KOPT-K1 (cell line): ENCODE results near the gene ISYNA1.

Experiments
- H3K27ac ChIP-seq: fragments of 200-600 bp; sonication (generic); 2 replicates; pipeline ENCODE4 v1.5.1; 2016; ENCODE audit warnings: antibody characterized with exemption, mild to moderate bottlenecking, low read depth, low read length; ENCODE audit not compliant: poor library complexity, severe bottlenecking
- H3K36me3 ChIP-seq: fragments of 200-600 bp; sonication (generic); 2 replicates; pipeline ENCODE4 v1.5.1; 2017; ENCODE audit warnings: antibody characterized with exemption, mild to moderate bottlenecking, low read length, moderate library complexity; ENCODE audit not compliant: insufficient read depth
- H3K9me3 ChIP-seq: fragments of 200-600 bp; sonication (generic); 2 replicates; pipeline ENCODE4 v1.5.1; 2017; ENCODE audit warnings: antibody characterized with exemption, low read length, mild to moderate bottlenecking; ENCODE audit not compliant: insufficient read depth, poor library complexity, severe bottlenecking

ISYNA1 gene

DNA sequence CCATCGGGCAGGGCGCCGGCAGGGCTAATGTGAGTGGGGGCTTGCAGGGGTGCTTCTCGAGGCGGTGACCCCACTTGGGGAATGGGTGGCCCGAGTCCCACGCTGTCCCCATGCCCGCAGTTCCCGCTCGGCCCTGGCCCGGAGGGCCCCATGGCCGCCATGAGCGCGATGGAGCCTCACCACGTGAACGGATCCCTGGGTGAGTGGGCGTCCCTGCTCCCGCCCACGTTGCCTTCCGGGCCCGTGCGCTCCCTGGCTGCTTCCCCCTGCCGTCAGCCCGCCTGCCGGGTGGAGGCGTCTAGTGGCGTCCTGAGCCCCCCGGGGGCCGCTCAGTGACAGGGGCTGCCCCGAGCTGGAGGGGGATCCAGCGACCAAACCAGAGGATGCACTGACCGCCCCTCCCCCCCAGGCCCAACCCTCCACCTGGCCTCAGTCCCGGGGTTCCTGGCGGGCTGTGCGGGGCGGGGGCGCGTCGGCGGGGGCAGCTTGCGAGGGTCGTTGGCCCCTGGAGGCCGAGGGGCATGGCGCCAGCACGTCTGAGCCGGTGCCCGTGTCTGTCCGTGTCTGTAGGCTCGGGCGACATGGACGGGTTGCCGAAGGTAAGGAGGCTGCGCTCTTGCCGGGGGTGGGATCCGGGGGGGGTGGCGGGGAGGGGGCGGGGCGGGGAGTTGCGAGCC is 4.8 kb downstream of the ISYNA1 start:
- H3K9me3 ChIP-seq, result no peaks in the 10 kb centered on the region
- H3K27ac ChIP-seq, result no peak overlapping the region
- peaks cover 49% of the 10 kb centered on the region for H3K36me3 ChIP-seq

DNA sequence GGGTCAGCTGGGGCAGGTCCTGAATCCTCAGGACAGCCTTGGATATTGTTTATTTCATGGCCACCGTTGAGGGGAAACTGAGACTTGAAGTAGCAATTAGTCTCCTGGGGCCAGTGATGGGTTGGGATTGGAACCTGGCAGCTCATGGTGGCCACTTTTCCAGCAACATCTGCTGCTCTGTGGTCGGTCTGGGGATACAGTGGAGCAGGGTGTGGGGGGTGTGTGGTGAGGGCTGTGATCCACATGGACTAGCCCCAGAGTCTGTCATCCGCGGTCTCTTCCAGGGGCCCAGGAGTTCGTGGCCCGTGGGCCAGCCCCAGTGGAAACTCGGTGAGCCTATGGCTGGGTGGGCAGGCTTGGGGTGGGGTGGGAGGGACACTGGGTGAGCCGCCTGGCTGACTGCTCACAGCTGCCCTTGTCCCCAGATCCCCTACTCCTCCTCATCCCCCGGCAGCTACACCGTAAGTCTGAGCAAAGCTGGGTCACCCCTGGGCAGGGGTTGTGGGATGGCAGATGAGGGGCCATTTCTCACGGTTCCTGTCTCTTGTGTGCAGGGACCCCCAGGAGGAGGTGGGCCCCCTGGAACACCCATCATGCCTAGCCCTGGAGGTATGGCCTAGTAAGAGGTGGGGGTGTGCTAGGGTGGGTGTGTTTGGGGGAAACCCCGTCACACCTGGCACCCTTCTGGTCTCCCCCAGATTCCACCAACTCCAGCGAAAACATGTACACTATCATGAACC is 5.5 kb downstream of the ISYNA1 start:
- H3K9me3 ChIP-seq, result no peaks in the 10 kb centered on the region
- peaks cover 52% of the 10 kb centered on the region for H3K36me3 ChIP-seq
- H3K27ac ChIP-seq, result no peak overlapping the region

DNA sequence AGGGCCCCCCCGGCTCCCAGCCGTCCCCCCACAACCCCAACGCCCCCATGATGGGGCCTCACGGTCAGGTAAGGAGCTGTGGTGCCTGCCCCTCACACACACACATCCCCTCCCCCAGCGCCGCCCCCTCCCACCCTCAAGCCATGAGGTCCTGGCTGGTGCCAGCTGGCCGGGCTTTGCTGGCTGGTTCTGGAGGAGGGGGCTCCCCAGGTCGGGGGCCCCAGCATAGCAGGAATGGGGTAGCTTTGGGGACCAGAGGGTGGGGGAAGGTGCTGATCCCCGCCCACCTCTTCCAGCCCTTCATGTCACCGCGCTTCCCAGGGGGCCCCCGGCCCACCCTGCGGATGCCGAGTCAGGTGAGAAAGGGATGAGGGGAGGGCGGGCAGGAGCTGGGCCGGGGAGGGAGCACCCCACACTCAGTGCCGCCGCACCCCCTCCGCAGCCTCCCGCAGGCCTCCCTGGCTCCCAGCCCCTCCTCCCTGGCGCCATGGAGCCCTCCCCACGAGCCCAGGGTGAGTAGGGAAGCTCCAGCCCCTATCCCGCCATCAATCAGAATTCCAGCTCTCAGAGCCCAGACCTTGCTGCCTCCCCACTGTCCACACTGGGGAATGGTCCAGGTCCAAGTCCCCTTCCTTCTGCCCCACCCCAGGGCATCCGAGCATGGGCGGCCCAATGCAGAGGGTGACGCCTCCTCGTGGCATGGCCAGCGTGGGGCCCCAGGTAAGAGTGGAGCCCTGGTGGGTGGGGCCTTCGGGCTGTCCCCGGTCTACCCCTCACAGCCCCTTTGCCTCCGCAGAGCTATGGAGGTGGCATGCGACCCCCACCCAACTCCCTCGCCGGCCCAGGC is 6.4 kb downstream of the ISYNA1 start:
- Histone ChIP-seq H3K36me3 (peaks cover 57% of the 10 kb centered on the region), H3K27ac (no peak overlapping the region), H3K9me3 (no peaks in the 10 kb centered on the region)

DNA sequence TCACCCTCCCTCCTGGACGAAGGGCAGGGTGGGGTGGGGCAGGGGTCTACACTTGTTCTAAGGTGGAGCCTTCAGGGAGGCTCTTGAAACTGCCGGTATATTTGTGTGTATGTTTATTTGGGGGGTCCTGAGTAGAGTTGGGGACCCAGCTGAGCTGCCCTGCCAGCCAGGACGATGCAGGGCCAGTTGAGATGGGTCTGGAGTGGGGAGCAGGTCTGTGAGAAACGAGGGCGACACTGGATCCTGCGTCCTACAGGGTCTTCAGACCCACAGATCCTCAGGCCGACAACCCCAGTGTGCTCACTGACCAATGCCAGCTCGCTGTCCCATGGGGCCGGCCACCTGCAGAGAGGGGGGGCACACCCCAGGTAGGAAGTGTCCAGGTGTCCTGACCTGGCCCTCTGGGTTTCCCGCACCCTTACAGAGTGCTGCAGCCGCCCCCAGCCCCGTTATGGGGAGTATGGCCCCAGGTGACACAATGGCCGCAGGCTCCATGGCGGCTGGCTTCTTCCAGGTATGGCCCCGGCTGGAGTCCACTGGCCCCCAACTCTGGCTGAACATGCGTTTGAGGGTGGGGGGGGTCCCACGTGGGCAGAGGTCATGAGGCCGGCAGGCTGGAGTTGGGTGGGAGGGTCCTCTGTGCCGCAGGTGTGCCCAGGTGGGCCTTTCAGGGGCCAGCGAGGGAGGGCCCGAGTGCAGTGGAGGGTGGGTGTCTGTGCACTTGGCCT is 7.4 kb downstream of the ISYNA1 start:
- Histone ChIP-seq H3K36me3 (peaks cover 57% of the 10 kb centered on the region), H3K27ac (peak overlapping the region; percentile 55), H3K9me3 (no peaks in the 10 kb centered on the region)

DNA sequence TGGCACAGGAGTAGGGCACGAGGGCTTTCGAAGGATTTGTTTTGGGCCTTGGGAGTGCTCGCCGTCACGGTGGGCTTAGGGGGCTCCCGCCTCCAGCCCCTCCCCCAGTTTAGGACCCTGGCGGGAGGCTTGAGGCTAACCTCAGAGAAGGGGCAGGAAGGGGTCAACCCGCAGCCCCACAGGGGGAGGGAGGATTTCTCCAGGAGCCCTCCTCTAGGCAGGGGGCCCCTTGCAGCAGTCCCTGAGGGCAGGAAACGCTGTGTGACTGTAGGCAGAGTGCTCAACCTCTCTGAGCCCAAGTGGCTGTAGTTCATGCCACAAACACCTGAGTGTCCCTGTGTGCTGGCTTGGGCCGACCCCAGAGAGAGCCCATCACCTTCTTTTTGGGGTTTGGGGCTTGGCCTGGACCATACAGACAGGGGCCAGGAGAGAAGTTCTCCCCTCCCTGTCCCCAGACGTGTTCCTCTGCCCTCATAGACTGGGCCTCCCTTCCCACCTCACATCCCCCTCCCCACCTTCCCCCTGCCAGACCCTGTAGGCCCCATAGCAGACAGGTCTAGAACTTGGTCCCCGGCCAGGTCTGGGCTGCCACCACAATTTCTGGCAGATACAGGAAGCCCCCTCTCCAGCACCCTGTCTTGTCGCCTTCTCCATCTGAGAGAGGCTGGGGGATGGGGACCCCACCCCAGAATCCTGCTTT is 8.1 kb downstream of the ISYNA1 start:
- H3K27ac ChIP-seq, result peak overlapping the region; percentile 55
- H3K9me3 ChIP-seq, result no peaks in the 10 kb centered on the region
- H3K36me3 ChIP-seq, result peaks cover 51% of the 10 kb centered on the region

DNA sequence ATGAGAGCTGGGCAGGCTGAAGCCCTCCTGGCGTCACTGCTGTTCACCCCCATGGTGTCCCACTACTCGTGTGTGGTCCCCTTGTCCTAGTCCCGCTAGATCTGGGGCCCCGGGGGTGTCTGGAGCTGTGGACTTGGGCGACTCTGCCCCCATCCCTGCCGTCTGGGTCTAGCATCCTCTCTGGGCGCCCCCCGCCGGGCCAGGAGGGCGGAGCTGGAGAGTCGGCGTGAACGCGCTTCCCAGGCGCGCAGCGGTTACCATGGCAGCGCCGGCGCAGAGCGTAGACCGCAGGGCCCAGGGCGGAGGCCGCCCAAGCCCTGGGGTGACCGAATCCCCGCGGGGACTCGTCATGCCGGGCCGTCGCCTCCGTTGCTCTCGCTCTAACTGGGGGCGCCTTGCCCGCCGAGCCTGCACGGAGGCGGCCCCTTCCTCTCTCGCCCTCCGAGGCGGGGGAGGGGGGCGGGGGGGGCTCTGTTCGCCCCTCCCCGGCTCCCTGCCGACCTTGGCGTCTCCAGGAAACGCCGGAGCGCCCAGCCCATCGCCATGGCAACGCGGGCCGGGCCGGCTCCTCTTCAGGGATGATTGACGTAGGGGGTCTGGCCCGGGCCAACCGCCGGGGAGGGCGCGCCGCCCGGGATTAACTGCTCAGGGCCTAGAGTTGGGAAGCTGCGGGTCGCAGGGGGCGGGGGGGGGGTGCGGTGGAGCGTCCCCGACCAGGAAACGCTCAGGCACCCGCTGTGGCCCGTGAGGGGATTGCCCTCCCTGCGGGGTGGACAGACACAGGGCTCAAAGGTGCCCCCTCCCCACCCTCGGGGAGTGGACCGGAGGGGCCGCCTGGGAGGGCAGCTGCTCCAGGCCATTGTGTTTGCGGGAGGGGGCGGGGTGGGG is 8.9 kb downstream of the ISYNA1 start:
- peaks cover 46% of the 10 kb centered on the region for H3K36me3 ChIP-seq
- peak overlapping the region; percentile 55 for H3K27ac ChIP-seq
- no peaks in the 10 kb centered on the region for H3K9me3 ChIP-seq

GRCh38 chr19:18428173-18428786 is 9.7 kb downstream of the ISYNA1 start:
- Histone ChIP-seq H3K27ac (peak overlapping the region; percentile 55), H3K36me3 (peaks cover 46% of the 10 kb centered on the region), H3K9me3 (no peaks in the 10 kb centered on the region)

DNA sequence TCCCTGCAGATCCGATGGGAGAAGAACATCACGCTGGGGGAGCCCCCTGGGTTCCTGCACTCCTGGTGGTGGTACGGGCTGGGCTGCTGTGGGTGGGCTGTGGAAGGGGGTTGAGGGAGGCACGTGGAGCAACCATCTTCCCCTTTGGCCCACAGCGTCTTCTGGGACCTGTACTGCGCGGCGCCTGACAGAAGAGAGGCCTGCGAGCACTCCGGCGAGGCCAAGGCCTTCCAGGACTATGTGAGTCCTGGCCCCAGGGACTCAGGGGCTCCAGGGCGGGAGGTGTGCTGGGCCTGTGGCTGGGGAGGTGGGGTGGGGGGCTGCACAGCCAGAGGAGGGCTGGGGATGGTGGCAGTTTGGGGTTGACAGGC is 10.2 kb downstream of the ISYNA1 start:
- H3K27ac ChIP-seq, result no peak overlapping the region
- H3K9me3 ChIP-seq, result no peaks in the 10 kb centered on the region
- peaks cover 41% of the 10 kb centered on the region for H3K36me3 ChIP-seq

DNA sequence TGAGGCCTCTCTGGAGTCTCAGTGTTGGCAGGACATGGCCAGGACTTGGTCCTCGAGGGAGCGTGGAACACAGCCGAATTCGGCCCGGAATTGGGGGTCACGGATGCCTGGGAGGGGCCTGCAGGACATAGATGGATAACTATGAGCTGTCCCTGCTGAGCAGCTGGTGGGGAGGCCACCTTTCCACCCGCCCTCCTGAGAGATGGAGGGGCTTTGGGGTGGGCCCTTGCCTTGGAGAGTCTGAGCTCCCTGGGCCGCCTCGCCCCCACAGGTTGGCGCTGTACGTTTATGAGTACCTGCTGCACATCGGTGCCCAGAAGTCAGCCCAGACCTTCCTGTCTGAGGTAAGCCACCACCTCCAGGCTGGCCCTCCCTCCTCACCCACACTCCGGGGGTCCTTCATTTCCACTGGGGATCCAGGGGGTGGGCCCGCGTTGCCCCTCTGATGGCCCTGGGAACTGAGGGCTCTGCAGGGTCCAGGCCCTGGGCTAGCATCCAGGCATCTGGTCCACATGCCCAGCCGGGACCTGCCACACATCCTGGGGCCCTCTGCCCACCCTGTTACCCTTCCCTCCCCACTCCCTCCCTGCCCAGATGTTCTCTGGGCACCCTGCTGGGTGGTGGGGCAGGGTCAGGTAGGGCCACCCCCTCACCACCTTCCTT is 10.7 kb downstream of the ISYNA1 start:
- H3K27ac ChIP-seq, result no peak overlapping the region
- peaks cover 37% of the 10 kb centered on the region for H3K36me3 ChIP-seq
- no peaks in the 10 kb centered on the region for H3K9me3 ChIP-seq

DNA sequence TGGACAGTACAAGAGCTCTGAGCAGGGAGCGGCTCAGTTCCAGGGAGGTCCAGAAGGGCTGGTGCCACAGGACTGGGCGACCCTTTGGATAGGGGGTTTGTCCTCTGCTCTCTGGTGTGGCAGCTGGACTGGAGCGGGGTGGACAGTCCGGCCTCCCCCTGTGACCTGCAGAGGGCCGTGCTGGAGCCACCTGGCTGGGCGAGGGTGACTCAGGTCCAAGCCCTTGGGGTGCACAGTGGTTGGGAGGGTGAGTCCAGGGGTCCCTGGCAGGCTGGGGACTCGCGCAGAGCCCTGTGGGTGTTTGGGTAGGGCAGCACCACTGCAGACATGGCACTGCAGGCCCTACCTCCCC is 11.5 kb downstream of the ISYNA1 start:
- no peak overlapping the region for H3K27ac ChIP-seq
- H3K9me3 ChIP-seq, result no peaks in the 10 kb centered on the region
- H3K36me3 ChIP-seq, result peaks cover 29% of the 10 kb centered on the region

DNA sequence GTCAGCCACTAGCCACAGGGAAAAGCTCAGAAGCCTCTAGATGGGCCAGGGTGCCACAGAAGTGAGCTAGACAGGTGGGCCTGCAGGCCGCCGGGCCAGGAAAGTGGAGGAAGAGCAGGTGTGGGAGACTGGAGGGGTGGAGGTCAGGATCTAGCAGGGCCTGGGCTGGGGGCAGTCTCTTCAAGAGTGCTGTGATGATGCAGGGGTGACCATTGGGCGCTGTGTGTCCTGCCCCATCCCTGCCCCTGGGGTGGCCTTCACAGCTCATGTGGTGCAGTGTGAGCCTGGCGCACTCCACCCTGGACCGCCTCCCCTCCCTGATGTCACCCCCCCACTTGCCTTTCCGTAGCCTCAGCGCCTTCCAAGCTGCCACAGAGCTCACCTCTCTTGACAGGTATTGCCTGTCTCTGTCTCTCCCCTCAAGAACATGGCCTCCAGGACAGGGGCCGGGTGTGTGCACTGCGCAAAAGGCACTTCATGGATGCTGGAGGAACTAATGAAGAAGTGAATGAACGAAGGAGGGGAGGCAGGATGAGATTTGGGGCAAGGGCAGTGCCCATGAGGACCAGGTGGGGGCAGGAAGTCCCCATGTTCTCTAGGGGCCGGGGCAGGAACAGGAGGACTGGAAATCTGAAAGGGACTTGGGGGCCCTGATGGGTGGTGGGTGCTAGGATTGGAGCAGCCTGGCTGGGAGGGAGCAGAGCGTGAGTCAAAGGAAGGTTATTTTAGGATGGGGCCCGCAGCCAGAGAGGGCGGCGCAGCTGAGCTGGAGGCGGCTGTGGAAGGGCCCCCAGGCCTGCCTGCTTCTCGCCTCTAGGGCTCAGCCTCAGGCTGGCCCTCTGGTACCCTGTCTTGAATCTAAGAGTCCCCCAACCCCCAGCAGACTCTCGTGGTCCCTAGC is 12.2 kb downstream of the ISYNA1 start:
- H3K27ac ChIP-seq, result no peak overlapping the region
- H3K9me3 ChIP-seq, result no peaks in the 10 kb centered on the region
- peaks cover 23% of the 10 kb centered on the region for H3K36me3 ChIP-seq

GRCh38 chr19:18424890-18425514 is 12.9 kb downstream of the ISYNA1 start:
- H3K9me3 ChIP-seq, result no peaks in the 10 kb centered on the region
- peaks cover 17% of the 10 kb centered on the region; the same call in 1 of the 2 replicates for H3K36me3 ChIP-seq
- H3K27ac ChIP-seq, result no peak overlapping the region
